ENCODE measurements around the gene NFKB1. TPM values are rescaled to one million over a fixed set of nuclear protein-coding genes. Genes with fewer than 3 reads are reported as not detected.

Gene NFKB1
- total RNA-seq, 3 donors from 2014 or later (not counting 1 experiment from before 2014, with no cell fraction given): 144 to 235 (median 163) TPM

DNA sequence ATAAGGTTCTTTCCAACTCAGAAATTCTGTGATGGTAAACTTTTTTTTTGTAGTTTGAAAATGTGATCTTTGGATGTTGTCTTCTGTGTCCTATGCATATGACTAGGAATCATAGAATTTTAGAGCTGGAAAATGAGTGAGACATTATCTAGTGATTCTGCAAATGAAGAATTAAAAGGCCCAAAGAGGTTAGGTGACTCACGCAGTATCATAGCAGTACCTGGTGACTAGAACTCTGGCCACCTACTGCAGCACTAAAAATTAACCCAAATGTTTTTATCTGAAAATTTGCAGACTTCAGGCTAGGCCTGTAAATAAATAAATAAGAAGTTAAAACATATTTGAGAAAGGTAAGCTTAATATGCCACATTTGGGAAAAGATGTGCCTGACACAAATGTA, 52.8 kb downstream of the NFKB1 start:
- no peaks in the 10 kb centered on the region for H3K9me3 ChIP-seq (ENCODE audit: control insufficient read depth, insufficient read depth, low read length)
- H3K4me3 ChIP-seq (ENCODE audit: low read length): no peak overlapping the region
- whole genome bisulfite sequencing (ENCODE audit: insufficient coverage): 100% methylated on average over 1 of the region's 1 CpG
- H3K27me3 ChIP-seq (ENCODE audit: control insufficient read depth, insufficient read depth, low read length): no peaks in the 10 kb centered on the region
- no peaks in the 10 kb centered on the region for H3K36me3 Mint-ChIP-seq
- intact Hi-C loops (cut with micrococcal nuclease): loop anchor here (2.0 to 5.0 kb wide), 2 partner anchors 51 to 58 kb away; no protein-coding TSS in a partner anchor
- peak overlapping the region; percentile 35 for H3K4me3 Mint-ChIP-seq
- H3K9me3 Mint-ChIP-seq: no peaks in the 10 kb centered on the region
- peak overlapping the region; percentile 75 to 77 for H3K27ac Mint-ChIP-seq
- no peak for DNase-seq
- no peaks in the 10 kb centered on the region for H3K4me1 ChIP-seq (ENCODE audit: control insufficient read depth, insufficient read depth, low read length)
- ATAC-seq: no peak
- TF ChIP-seq, protein P1, sequence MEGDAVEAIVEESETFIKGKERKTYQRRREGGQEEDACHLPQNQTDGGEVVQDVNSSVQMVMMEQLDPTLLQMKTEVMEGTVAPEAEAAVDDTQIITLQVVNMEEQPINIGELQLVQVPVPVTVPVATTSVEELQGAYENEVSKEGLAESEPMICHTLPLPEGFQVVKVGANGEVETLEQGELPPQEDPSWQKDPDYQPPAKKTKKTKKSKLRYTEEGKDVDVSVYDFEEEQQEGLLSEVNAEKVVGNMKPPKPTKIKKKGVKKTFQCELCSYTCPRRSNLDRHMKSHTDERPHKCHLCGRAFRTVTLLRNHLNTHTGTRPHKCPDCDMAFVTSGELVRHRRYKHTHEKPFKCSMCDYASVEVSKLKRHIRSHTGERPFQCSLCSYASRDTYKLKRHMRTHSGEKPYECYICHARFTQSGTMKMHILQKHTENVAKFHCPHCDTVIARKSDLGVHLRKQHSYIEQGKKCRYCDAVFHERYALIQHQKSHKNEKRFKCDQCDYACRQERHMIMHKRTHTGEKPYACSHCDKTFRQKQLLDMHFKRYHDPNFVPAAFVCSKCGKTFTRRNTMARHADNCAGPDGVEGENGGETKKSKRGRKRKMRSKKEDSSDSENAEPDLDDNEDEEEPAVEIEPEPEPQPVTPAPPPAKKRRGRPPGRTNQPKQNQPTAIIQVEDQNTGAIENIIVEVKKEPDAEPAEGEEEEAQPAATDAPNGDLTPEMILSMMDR (IDR thresholded peaks at IDR 0.05): no peak
- H3K36me3 ChIP-seq (ENCODE audit: control insufficient read depth, insufficient read depth, low read length): peaks cover 5% of the 10 kb centered on the region
- H3K27ac ChIP-seq (ENCODE audit: low read length): no peak overlapping the region
- peaks cover 35 to 44% of the 10 kb centered on the region in 2 donors for H3K4me1 Mint-ChIP-seq
- no peaks in the 10 kb centered on the region for H3K27me3 Mint-ChIP-seq (ENCODE audit: low read depth in 2 of 2)

- DNase-seq: no peak
- peak overlapping the region in 1 of 2 donors; percentile 75 for H3K27ac Mint-ChIP-seq
- H3K36me3 Mint-ChIP-seq: no peaks in the 10 kb centered on the region
- no peaks in the 10 kb centered on the region for H3K27me3 Mint-ChIP-seq (ENCODE audit: low read depth in 2 of 2)
- H3K9me3 Mint-ChIP-seq: no peaks in the 10 kb centered on the region
- H3K4me3 Mint-ChIP-seq: no peak overlapping the region
- peaks cover 39 to 49% of the 10 kb centered on the region in 2 donors for H3K4me1 Mint-ChIP-seq
- Histone ChIP-seq H3K4me3 (ENCODE audit: low read length) (no peak overlapping the region), H3K27me3 (ENCODE audit: control insufficient read depth, insufficient read depth, low read length) (no peaks in the 10 kb centered on the region), H3K36me3 (ENCODE audit: control insufficient read depth, insufficient read depth, low read length) (peaks cover 5% of the 10 kb centered on the region), H3K4me1 (ENCODE audit: control insufficient read depth, insufficient read depth, low read length) (peaks cover under 1% of the 10 kb centered on the region), H3K27ac (ENCODE audit: low read length) (no peak overlapping the region), H3K9me3 (ENCODE audit: control insufficient read depth, insufficient read depth, low read length) (no peaks in the 10 kb centered on the region)
- WGBS (ENCODE audit: insufficient coverage): 98% methylated on average over 5 of the region's 5 CpGs
- ATAC-seq: no peak
- intact Hi-C loops (cut with micrococcal nuclease): loop anchor here (5.0 kb wide), 1 partner anchor 58 kb away; no protein-coding TSS in a partner anchor
- TF ChIP-seq, protein P1 (IDR thresholded peaks at IDR 0.05): no peak
These were observed 53.3 kb downstream of the NFKB1 start for GRCh38 chr4:102554482-102554881.

- H3K27ac ChIP-seq (ENCODE audit: low read length): no peak overlapping the region
- ATAC-seq: no peak
- H3K4me1 ChIP-seq (ENCODE audit: control insufficient read depth, insufficient read depth, low read length): peaks cover 3% of the 10 kb centered on the region
- H3K36me3 Mint-ChIP-seq: no peaks in the 10 kb centered on the region
- peaks cover 39 to 50% of the 10 kb centered on the region in 2 donors for H3K4me1 Mint-ChIP-seq
- no peak overlapping the region for H3K27ac Mint-ChIP-seq
- H3K4me3 ChIP-seq (ENCODE audit: low read length): no peak overlapping the region
- no peak overlapping the region for H3K4me3 Mint-ChIP-seq
- peaks cover 5% of the 10 kb centered on the region for H3K36me3 ChIP-seq (ENCODE audit: control insufficient read depth, insufficient read depth, low read length)
- TF ChIP-seq, protein P1 (IDR thresholded peaks at IDR 0.05): no peak
- no peaks in the 10 kb centered on the region for H3K27me3 Mint-ChIP-seq (ENCODE audit: low read depth in 2 of 2)
- H3K9me3 ChIP-seq (ENCODE audit: control insufficient read depth, insufficient read depth, low read length): no peaks in the 10 kb centered on the region
- H3K27me3 ChIP-seq (ENCODE audit: control insufficient read depth, insufficient read depth, low read length): no peaks in the 10 kb centered on the region
- H3K9me3 Mint-ChIP-seq: no peaks in the 10 kb centered on the region
- intact Hi-C loops (cut with micrococcal nuclease): loop anchor here (5.0 kb wide), 1 partner anchor 57 kb away; no protein-coding TSS in a partner anchor
- DNase-seq: no peak
These were observed 53.8 kb downstream of the NFKB1 start for GRCh38 chr4:102554992-102555391.

GRCh38 chr4:102557636-102558035, 56.5 kb downstream of the NFKB1 start:
- Histone ChIP-seq H3K36me3 (ENCODE audit: control insufficient read depth, insufficient read depth, low read length) (no peaks in the 10 kb centered on the region), H3K27ac (ENCODE audit: low read length) (no peak overlapping the region), H3K9me3 (ENCODE audit: control insufficient read depth, insufficient read depth, low read length) (no peaks in the 10 kb centered on the region), H3K4me3 (ENCODE audit: low read length) (no peak overlapping the region), H3K27me3 (ENCODE audit: control insufficient read depth, insufficient read depth, low read length) (no peaks in the 10 kb centered on the region), H3K4me1 (ENCODE audit: control insufficient read depth, insufficient read depth, low read length) (peaks cover 8% of the 10 kb centered on the region)
- ATAC-seq (no peak), DNase-seq (no peak)
- WGBS (ENCODE audit: insufficient coverage): 100% methylated on average over 2 of the region's 2 CpGs
- Mint-ChIP-seq H3K4me1 (peaks cover 47 to 54% of the 10 kb centered on the region in 2 donors), H3K27me3 (ENCODE audit: low read depth in 2 of 2) (no peaks in the 10 kb centered on the region), H3K36me3 (no peaks in the 10 kb centered on the region), H3K27ac (no peak overlapping the region), H3K4me3 (no peak overlapping the region), H3K9me3 (no peaks in the 10 kb centered on the region)
- intact Hi-C loops (cut with micrococcal nuclease): no loop called here
- TF ChIP-seq, protein P1 (IDR thresholded peaks at IDR 0.05): no peak

All from natural killer cell (primary cell).